Measurements from ENCODE around the gene KLF11. TPM values are rescaled to one million over a fixed set of nuclear protein-coding genes. Genes with fewer than 3 reads are reported as not detected.

Gene KLF11
- total RNA-seq, 1 experiment from 2014 or later: 10.9 TPM

DNA sequence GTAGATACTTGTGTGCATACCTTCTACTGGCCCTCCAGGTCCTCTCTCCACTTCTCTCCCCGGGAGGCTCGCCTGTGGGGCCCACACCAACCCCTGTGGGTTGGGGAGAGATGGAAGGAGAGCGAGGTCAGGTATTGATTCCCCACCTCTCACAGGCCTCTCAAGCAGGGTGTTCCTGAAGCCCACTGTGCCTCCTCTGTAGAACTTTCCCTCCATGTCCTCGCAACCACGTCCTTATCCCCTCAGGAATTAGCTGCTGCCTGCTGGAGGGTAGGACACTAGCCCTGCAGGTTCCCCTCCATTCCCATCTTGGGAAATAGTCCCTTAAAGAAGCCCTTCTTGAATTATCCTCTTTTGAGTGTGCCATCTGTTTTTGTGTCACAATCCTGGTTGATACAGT, 38.9 kb upstream of the KLF11 start:
- CTCF ChIA-PET: no interaction called here
- Histone ChIP-seq H3K27ac (no peak overlapping the region), H3K4me3 (no peak overlapping the region), H2AFZ (no peak overlapping the region), H4K20me1 (ENCODE audit: insufficient read depth) (0 out of 2 replicates have a peak, but pooled peaks cover 3% of the 10 kb centered on the region), H3K9me3 (ENCODE audit: insufficient read depth, low read depth) (no peaks in the 10 kb centered on the region), H3F3A (ENCODE audit: insufficient read depth, low read depth) (peaks cover 8% of the 10 kb centered on the region; the same call in 1 of the 2 replicates), H3K79me2 (ENCODE audit: low read depth) (no peaks in the 10 kb centered on the region), H3K9me2 (ENCODE audit: insufficient read depth) (no peaks in the 10 kb centered on the region), H3K4me1 (replicated peaks; ENCODE audit: insufficient read depth) (no peaks in the 10 kb centered on the region), H3K27me3 (ENCODE audit: insufficient read depth, low read depth) (no peaks in the 10 kb centered on the region), H3K36me3 (ENCODE audit: low read depth) (peaks cover 16% of the 10 kb centered on the region; the same call in 1 of the 2 replicates), H3K4me2 (no peak overlapping the region)
- POLR2A ChIA-PET (ENCODE audit: unreplicated experiment): interaction anchor here (0.6 kb wide), 1 partner anchor 118 kb away, joined by 3 read pairs; no protein-coding TSS in a partner anchor
- BruUV-seq (replicated peaks): no TSS peak
- DNase-seq: no peak
- intact Hi-C loops (cut with micrococcal nuclease; ENCODE audit: unreplicated experiment): no loop called here
- no peak for TF ChIP-seq EZH2 (IDR thresholded peaks at IDR 0.05; ENCODE audit: low read depth)
- TF ChIP-seq, protein P1, sequence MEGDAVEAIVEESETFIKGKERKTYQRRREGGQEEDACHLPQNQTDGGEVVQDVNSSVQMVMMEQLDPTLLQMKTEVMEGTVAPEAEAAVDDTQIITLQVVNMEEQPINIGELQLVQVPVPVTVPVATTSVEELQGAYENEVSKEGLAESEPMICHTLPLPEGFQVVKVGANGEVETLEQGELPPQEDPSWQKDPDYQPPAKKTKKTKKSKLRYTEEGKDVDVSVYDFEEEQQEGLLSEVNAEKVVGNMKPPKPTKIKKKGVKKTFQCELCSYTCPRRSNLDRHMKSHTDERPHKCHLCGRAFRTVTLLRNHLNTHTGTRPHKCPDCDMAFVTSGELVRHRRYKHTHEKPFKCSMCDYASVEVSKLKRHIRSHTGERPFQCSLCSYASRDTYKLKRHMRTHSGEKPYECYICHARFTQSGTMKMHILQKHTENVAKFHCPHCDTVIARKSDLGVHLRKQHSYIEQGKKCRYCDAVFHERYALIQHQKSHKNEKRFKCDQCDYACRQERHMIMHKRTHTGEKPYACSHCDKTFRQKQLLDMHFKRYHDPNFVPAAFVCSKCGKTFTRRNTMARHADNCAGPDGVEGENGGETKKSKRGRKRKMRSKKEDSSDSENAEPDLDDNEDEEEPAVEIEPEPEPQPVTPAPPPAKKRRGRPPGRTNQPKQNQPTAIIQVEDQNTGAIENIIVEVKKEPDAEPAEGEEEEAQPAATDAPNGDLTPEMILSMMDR (conservative IDR thresholded peaks at IDR 0.05): no peak

DNA sequence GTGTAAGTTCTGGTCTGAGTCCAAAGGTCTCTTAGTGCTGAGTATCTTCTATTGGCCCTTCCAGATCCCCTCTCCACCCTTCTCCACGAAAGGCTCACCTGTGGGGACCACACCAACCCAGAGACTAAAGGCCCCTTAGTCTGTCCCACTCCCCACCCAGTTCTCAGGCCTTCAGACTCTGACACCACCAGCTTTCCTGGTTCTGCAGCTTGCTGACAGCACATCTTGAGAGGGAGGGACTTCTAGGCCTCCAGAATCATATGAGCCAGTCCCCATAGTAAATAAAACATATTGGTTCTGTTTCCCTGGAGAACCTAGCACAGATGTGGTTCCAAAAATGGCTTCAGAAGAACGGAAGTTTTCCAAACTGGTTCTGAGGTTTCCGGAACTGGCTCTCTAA, 38.5 kb upstream of the KLF11 start:
- Histone ChIP-seq H3K36me3 (ENCODE audit: low read depth) (peaks cover 11% of the 10 kb centered on the region; the same call in 1 of the 2 replicates), H4K20me1 (ENCODE audit: insufficient read depth) (0 out of 2 replicates have a peak, but pooled peaks cover 3% of the 10 kb centered on the region), H3K9me2 (ENCODE audit: insufficient read depth) (no peaks in the 10 kb centered on the region), H3K79me2 (ENCODE audit: low read depth) (no peaks in the 10 kb centered on the region), H3K4me3 (no peak overlapping the region), H2AFZ (no peak overlapping the region), H3K9me3 (ENCODE audit: insufficient read depth, low read depth) (no peaks in the 10 kb centered on the region), H3F3A (ENCODE audit: insufficient read depth, low read depth) (peaks cover 8% of the 10 kb centered on the region; the same call in 1 of the 2 replicates), H3K27me3 (ENCODE audit: insufficient read depth, low read depth) (no peaks in the 10 kb centered on the region), H3K4me1 (replicated peaks; ENCODE audit: insufficient read depth) (no peaks in the 10 kb centered on the region), H3K27ac (no peak overlapping the region), H3K4me2 (no peak overlapping the region)
- ChIA-PET CTCF (no interaction called here), POLR2A (ENCODE audit: unreplicated experiment) (interaction anchor here (0.6 kb wide), 1 partner anchor 118 kb away, joined by 3 read pairs; no protein-coding TSS in a partner anchor)
- intact Hi-C loops (cut with micrococcal nuclease; ENCODE audit: unreplicated experiment): no loop called here
- no TSS peak for BruUV-seq (replicated peaks)
- TF ChIP-seq, protein P1 (conservative IDR thresholded peaks at IDR 0.05): no peak
- TF ChIP-seq EZH2 (IDR thresholded peaks at IDR 0.05; ENCODE audit: low read depth): no peak
- no peak for DNase-seq

DNA sequence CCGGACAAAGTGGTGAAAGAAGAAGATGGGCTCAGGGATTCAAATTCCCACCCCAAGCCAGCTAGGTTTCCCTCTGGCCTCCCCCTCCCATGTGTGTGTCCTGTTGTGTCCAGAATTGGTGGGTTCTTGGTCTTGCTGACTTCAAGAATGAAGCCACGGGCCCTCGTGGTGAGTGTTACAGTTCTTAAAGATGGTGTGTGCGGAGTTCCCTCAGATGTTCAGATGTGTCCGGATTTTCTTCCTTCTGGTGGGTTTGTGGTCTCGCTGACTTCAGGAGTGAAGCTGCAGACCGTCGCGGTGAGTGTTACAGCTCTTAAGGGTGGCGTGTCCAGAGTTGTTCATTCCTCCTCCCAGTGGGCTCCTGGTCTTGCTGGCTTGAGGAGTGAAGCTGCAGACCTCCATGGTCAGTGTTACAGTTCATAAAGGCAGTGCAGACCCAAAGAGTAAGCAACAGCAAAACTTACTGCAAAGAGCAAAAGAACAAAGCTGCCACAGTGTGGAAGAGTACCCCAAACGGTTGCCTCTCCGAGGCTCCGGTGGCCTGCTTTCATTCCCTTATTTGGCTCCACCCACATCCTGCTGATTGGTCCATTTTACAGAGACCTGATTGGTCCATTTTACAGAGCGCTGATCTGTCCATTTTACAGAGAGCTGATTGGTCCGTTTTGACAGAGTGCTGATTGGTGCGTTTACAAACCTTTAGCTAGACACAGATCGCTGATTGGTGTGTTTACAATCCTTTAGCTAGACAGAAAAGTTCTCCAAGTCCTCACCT, 37.7 kb upstream of the KLF11 start:
- ChIA-PET CTCF (interaction anchor here (0.6 kb wide), 1 partner anchor 75 kb away, joined by 3 read pairs; no protein-coding TSS in a partner anchor), POLR2A (ENCODE audit: unreplicated experiment) (interaction anchor here (0.6 kb wide), 1 partner anchor 81 kb away, joined by 3 read pairs; no protein-coding TSS in a partner anchor)
- Histone ChIP-seq H3F3A (ENCODE audit: insufficient read depth, low read depth) (peaks cover 8% of the 10 kb centered on the region; the same call in 1 of the 2 replicates), H2AFZ (no peak overlapping the region), H3K27ac (no peak overlapping the region), H3K27me3 (ENCODE audit: insufficient read depth, low read depth) (no peaks in the 10 kb centered on the region), H3K4me3 (no peak overlapping the region), H3K4me1 (replicated peaks; ENCODE audit: insufficient read depth) (no peaks in the 10 kb centered on the region), H3K9me2 (ENCODE audit: insufficient read depth) (no peaks in the 10 kb centered on the region), H4K20me1 (ENCODE audit: insufficient read depth) (0 out of 2 replicates have a peak, but pooled peaks cover 3% of the 10 kb centered on the region), H3K4me2 (no peak overlapping the region), H3K9me3 (ENCODE audit: insufficient read depth, low read depth) (no peaks in the 10 kb centered on the region), H3K36me3 (ENCODE audit: low read depth) (0 out of 2 replicates have a peak, but pooled peaks cover 4% of the 10 kb centered on the region), H3K79me2 (ENCODE audit: low read depth) (no peaks in the 10 kb centered on the region)
- BruUV-seq (replicated peaks): no TSS peak
- TF ChIP-seq, protein P1 (conservative IDR thresholded peaks at IDR 0.05): no peak
- no peak for TF ChIP-seq EZH2 (IDR thresholded peaks at IDR 0.05; ENCODE audit: low read depth)
- intact Hi-C loops (cut with micrococcal nuclease; ENCODE audit: unreplicated experiment): no loop called here
- no peak for DNase-seq

Measured in PC-9 (cell line).